ENCODE measurements around the gene VSNL1. TPM values are rescaled to one million over a fixed set of nuclear protein-coding genes. Genes with fewer than 3 reads are reported as not detected.

The VSNL1 gene
- total and polyA plus RNA-seq, 2 experiments from 2014 or later: 0.70 to 1.8 TPM

DNA sequence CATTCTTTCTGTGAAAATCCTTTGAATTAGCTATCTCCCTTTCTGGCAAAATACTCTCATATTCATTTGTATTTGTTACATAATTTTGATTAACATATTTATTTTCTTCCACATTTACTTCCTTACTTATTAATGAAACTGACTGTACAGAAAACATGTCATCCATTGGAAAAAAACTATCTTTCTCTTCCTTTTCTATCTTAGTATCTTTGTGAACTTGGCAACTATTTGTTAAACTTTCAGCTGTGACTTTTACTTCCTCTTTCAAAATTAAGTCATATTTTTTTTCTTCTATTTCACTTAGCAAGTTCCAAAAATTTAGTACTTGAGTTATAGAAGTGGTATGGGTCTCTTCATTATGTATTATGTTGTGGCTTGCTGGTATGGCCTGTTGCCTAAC, 24.8 kb upstream of the VSNL1 start:
- DNase-seq: no peak
- Histone ChIP-seq H3K9me3 (ENCODE audit: low read depth) (no peaks in the 10 kb centered on the region), H3K36me3 (ENCODE audit: low read depth) (no peaks in the 10 kb centered on the region), H3K4me1 (ENCODE audit: insufficient read depth) (peaks cover 12% of the 10 kb centered on the region; the same call in 1 of the 2 replicates), H3K27me3 (replicated peaks; ENCODE audit: insufficient read depth) (no peaks in the 10 kb centered on the region), H3K9me2 (ENCODE audit: insufficient read depth) (no peaks in the 10 kb centered on the region), H3K4me3 (no peak overlapping the region), H3F3A (ENCODE audit: insufficient read depth) (0 out of 2 replicates have a peak, but pooled peaks cover 5% of the 10 kb centered on the region), H4K20me1 (ENCODE audit: insufficient read depth) (no peaks in the 10 kb centered on the region), H2AFZ (no peak overlapping the region; the same call in 1 of the 2 replicates), H3K9ac (no peak overlapping the region), H3K79me2 (ENCODE audit: insufficient read depth) (no peaks in the 10 kb centered on the region), H3K27ac (no peak overlapping the region), H3K4me2 (ENCODE audit: unreplicated experiment) (no peak overlapping the region)
- in situ Hi-C loops (cut with MboI): no loop called here
- no peak for TF ChIP-seq EZH2phosphoT487 (IDR thresholded peaks at IDR 0.05; ENCODE audit: insufficient read depth, low read depth)
- no peak for TF ChIP-seq EZH2 (IDR thresholded peaks at IDR 0.05; ENCODE audit: insufficient read depth, poor library complexity, severe bottlenecking)

DNA sequence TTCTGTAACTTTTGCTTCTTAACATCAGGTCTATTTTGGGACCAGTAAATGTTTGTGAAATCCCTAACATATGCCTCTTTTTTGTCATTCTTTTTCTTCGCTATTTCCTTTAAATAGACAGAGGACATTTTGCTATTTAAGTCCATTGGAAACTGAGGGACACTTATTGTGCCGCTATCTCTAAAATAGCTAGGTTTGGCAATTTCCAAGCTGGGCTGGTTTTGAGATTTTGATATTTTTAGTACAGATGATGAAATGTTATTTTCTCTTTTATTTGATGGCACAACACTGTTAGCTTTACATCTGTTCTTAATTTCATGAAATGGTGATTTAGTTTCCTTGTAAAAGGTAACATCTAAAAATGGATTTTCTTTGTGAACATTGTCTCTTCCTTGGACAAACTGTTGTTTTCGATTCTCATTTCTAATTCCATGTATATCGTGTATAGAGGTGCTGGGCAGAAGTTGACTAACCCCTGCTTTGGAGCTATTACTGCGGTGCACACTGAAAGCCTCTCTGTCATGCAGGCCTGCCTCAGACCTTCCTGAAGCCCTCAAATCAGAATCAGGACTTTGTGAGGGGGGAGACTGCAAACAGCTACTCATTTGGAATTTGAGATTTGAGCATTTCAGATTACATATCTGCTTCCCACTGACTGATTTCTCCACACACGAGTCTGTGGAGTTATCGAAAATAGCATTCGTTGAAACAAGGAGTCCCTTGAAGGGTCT, 22.9 kb upstream of the VSNL1 start:
- H4K20me1 ChIP-seq (ENCODE audit: insufficient read depth): no peaks in the 10 kb centered on the region
- peaks cover 12% of the 10 kb centered on the region; the same call in 1 of the 2 replicates for H3K4me1 ChIP-seq (ENCODE audit: insufficient read depth)
- DNase-seq: peak; percentile 53
- in situ Hi-C loops (cut with MboI): no loop called here
- H3K79me2 ChIP-seq (ENCODE audit: insufficient read depth): no peaks in the 10 kb centered on the region
- H3F3A ChIP-seq (ENCODE audit: insufficient read depth): 0 out of 2 replicates have a peak, but pooled peaks cover 5% of the 10 kb centered on the region
- peak overlapping the region; percentile 59 for H3K27ac ChIP-seq
- H3K27me3 ChIP-seq (replicated peaks; ENCODE audit: insufficient read depth): no peaks in the 10 kb centered on the region
- WGBS, 2 experiments (ENCODE audit: low coverage in 1 of 2, low lambda C conversion rate in 2 of 2, missing lambda C conversion rate in 2 of 2): 25 to 28% methylated on average over 8 of the region's 8 CpGs
- no peaks in the 10 kb centered on the region for H3K9me2 ChIP-seq (ENCODE audit: insufficient read depth)
- H3K9me3 ChIP-seq (ENCODE audit: low read depth): no peaks in the 10 kb centered on the region
- peak overlapping the region; percentile 98 for H3K4me2 ChIP-seq (ENCODE audit: unreplicated experiment)
- H2AFZ ChIP-seq: peak overlapping the region; percentile 96
- H3K36me3 ChIP-seq (ENCODE audit: low read depth): no peaks in the 10 kb centered on the region
- TF ChIP-seq EZH2phosphoT487 (IDR thresholded peaks at IDR 0.05; ENCODE audit: insufficient read depth, low read depth) (no peak), EZH2 (IDR thresholded peaks at IDR 0.05; ENCODE audit: insufficient read depth, poor library complexity, severe bottlenecking) (no peak)
- peak overlapping the region; percentile 81 for H3K4me3 ChIP-seq
- H3K9ac ChIP-seq: peak overlapping the region; percentile 77

DNA sequence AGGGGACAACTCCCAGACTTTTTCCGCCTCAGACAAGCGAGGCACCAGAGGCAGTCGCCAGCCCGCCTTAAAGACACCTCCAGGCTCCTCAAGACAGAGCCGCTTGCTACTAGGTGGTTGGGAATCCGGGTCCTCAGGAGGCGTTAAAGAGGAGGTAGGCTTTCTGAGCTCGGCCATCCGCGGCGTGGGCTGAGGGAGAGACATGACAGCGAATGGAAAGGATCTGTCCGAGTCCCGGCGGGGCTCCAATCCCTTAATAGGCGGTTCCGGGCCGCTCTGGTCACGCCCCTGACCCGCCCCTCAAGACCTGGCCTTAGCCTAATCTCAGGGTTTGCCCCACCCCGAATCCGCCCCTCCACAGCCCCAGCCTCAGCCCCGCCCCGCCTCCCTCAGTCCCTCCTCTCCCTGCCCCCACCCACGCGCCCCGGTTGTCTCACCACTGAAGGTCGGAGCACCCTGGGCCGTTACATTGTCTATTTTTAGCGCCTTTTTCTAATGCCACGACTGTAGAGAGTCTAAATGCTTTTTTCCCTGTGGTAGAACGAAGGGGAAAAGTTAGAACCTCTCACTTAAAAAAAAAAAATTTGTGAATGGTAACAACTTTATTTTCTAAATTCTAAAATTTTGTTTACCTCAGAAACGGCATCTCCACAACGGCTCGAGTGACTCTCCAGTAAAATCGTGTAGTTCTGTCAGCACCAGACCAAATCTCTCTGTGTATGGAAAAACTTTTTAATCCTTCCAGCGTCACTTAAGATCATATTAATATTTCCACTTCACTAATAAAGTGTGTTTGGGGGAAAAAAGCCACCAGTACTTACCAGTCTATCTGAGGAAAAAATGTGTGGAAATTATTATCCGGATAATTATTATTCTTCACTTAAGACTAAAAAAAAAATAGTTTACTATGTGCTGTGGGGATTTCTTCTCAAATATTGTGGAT, 22.0 kb upstream of the VSNL1 start, which contains the start of gene RAD51AP2:
Gene RAD51AP2 (minus strand): TSS at position 229 of the 943 bp plus-strand sequence. CDS start 25 bp downstream, at position 204.
- peak within 1 kb of the TSS; percentile 82 for H3K9ac ChIP-seq
- 0 out of 2 replicates have a peak, but pooled peaks cover 5% of the 10 kb centered on the region for H3F3A ChIP-seq (ENCODE audit: insufficient read depth)
- TF ChIP-seq EZH2 (IDR thresholded peaks at IDR 0.05; ENCODE audit: insufficient read depth, poor library complexity, severe bottlenecking) (no peak), EZH2phosphoT487 (IDR thresholded peaks at IDR 0.05; ENCODE audit: insufficient read depth, low read depth) (no peak)
- peak; percentile 94 for DNase-seq
- WGBS, 2 experiments (ENCODE audit: low coverage in 1 of 2, low lambda C conversion rate in 2 of 2, missing lambda C conversion rate in 2 of 2): 1 to 4% methylated on average over 29 to 38 of the region's 38 CpGs
- no peaks in the 10 kb centered on the region for H3K9me3 ChIP-seq (ENCODE audit: low read depth)
- peak within 1 kb of the TSS; percentile 98 for H3K4me2 ChIP-seq (ENCODE audit: unreplicated experiment)
- in situ Hi-C loops (cut with MboI): no loop called here
- H3K79me2 ChIP-seq (ENCODE audit: insufficient read depth): no peaks in the 10 kb centered on the region
- peak within 1 kb of the TSS; percentile 81 for H3K4me3 ChIP-seq
- peaks cover 12% of the 10 kb centered on the region; the same call in 1 of the 2 replicates for H3K4me1 ChIP-seq (ENCODE audit: insufficient read depth)
- no peaks in the 10 kb centered on the region for H3K27me3 ChIP-seq (replicated peaks; ENCODE audit: insufficient read depth)
- no peaks in the 10 kb centered on the region for H4K20me1 ChIP-seq (ENCODE audit: insufficient read depth)
- H3K27ac ChIP-seq: peak within 1 kb of the TSS; percentile 64
- no peaks in the 10 kb centered on the region for H3K9me2 ChIP-seq (ENCODE audit: insufficient read depth)
- H2AFZ ChIP-seq: peak within 1 kb of the TSS; percentile 96
- no peaks in the 10 kb centered on the region for H3K36me3 ChIP-seq (ENCODE audit: low read depth)

DNA sequence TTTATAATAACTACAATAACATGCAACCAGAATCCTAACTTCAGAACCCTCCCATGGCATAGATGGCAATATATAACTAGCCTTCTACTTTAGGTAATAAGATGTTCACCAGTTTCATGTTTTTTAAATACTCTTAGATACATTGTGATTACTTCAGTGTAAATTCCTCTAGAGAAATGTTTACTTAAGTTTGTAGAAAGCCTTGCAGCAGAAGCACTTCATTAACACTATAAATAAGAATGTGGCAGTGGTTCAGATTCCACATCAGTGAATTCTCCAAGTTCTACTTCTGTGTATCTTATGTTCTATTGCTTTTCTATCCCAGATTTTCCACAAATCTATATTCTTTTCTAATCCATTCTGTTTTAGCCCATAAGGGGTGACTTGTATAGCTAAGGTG, 21.0 kb upstream of the VSNL1 start:
- H3K4me3 ChIP-seq: no peak overlapping the region
- H3K9me3 ChIP-seq (ENCODE audit: low read depth): no peaks in the 10 kb centered on the region
- no peaks in the 10 kb centered on the region for H3K79me2 ChIP-seq (ENCODE audit: insufficient read depth)
- no peak overlapping the region for H3K27ac ChIP-seq
- no peaks in the 10 kb centered on the region for H3K36me3 ChIP-seq (ENCODE audit: low read depth)
- no peak for DNase-seq
- H3K4me1 ChIP-seq (ENCODE audit: insufficient read depth): peaks cover 12% of the 10 kb centered on the region; the same call in 1 of the 2 replicates
- 0 out of 2 replicates have a peak, but pooled peaks cover 5% of the 10 kb centered on the region for H3F3A ChIP-seq (ENCODE audit: insufficient read depth)
- H4K20me1 ChIP-seq (ENCODE audit: insufficient read depth): no peaks in the 10 kb centered on the region
- peak overlapping the region; percentile 93; the same call in 1 of the 2 replicates for H2AFZ ChIP-seq
- no peaks in the 10 kb centered on the region for H3K9me2 ChIP-seq (ENCODE audit: insufficient read depth)
- in situ Hi-C loops (cut with MboI): no loop called here
- peak overlapping the region; percentile 98 for H3K4me2 ChIP-seq (ENCODE audit: unreplicated experiment)
- TF ChIP-seq EZH2 (IDR thresholded peaks at IDR 0.05; ENCODE audit: insufficient read depth, poor library complexity, severe bottlenecking): no peak
- no peak for TF ChIP-seq EZH2phosphoT487 (IDR thresholded peaks at IDR 0.05; ENCODE audit: insufficient read depth, low read depth)
- no peak overlapping the region for H3K9ac ChIP-seq
- no peaks in the 10 kb centered on the region for H3K27me3 ChIP-seq (replicated peaks; ENCODE audit: insufficient read depth)

All from GM23248 (cell line).